Sciatic nerve (tissue), 2 donors: ENCODE data around the gene KIAA1671. TPM values are rescaled to one million over a fixed set of nuclear protein-coding genes. Genes with fewer than 3 reads are reported as not detected.

ENCODE experiments used
- ATAC-seq: fragments of 200-7000 bp; cut with Tn5 transposase; one replicate; pipeline ENCODE4 v1.9.1; 2020; ENCODE audit warnings: mild to moderate bottlenecking, moderate library complexity
- DNase-seq: peaks from one replicate; pipeline ENCODE4 v3.0.0-alpha.2; 2020; ENCODE audit warnings: low spot score
- intact Hi-C: fragments of 100-400 bp; cut with DNase I; formaldehyde crosslinking; loops from one replicate; pipeline ENCODE4 v1.14.2; 2022
- total RNA-seq: library from RNA; stranded (reverse); fragmentation: NEBNext Ultra II Directional; extraction: Animal tissue kit (Norgen Biotek cat#: 25700); gene quantifications from one replicate; pipeline ENCODE4 v1.2.1, GENCODE V29; 2021
- donor health status: DM: no; HTN: no; CAD: no.
- donor health status: DM: no; HTN: no; CAD: no.

Gene KIAA1671
- total RNA-seq, 1 donor from 2014 or later, result 65.1 TPM

- DNase-seq, result no peak
- no peak for ATAC-seq
- intact Hi-C loops, result no loop called here
These were observed 3.9 kb upstream of the KIAA1671 start for GRCh38 chr22:24948356-24949202.

- no peak for DNase-seq
- intact Hi-C loops, result loop anchor here (5.0 kb wide), 1 partner anchor 102 kb away; no protein-coding TSS in a partner anchor
- no peak for ATAC-seq
These were observed 2.1 kb upstream of the KIAA1671 start for GRCh38 chr22:24950272-24950902.

GRCh38 chr22:24952837-24953383 is 394 bp downstream of the KIAA1671 start:
- intact Hi-C loops, result loop anchor here (5.0 kb wide), 1 partner anchor 99 kb away; no protein-coding TSS in a partner anchor

GRCh38 chr22:24953384-24954113 is 1.0 kb downstream of the KIAA1671 start:
- no peak for DNase-seq
- peak; percentile 2 for ATAC-seq
- intact Hi-C loops, result loop anchor here (5.0 kb wide), 1 partner anchor 99 kb away; no protein-coding TSS in a partner anchor

More at GRCh38 chr22:24952837-24953383, 394 bp downstream of the KIAA1671 start:
- DNase-seq (peak; percentile 73), ATAC-seq (peak; percentile 20)

- intact Hi-C loops, result loop anchor here (5.0 kb wide), 1 partner anchor 98 kb away; no protein-coding TSS in a partner anchor
- DNase-seq (no peak), ATAC-seq (no peak)
These were observed 1.6 kb downstream of the KIAA1671 start for GRCh38 chr22:24954114-24954463.

- intact Hi-C loops, result loop anchor here (5.0 kb wide), 1 partner anchor 97 kb away; no protein-coding TSS in a partner anchor
- ATAC-seq, result no peak
These were observed 2.3 kb downstream of the KIAA1671 start for GRCh38 chr22:24954856-24955255.

GRCh38 chr22:24957043-24957442 is 4.5 kb downstream of the KIAA1671 start:
- DNase-seq (no peak), ATAC-seq (no peak)
- intact Hi-C loops, result no loop called here

More at GRCh38 chr22:24954856-24955255, 2.3 kb downstream of the KIAA1671 start:
- no peak for DNase-seq

- intact Hi-C loops, result no loop called here
- ATAC-seq (no peak), DNase-seq (no peak)
These were observed 8.8 kb downstream of the KIAA1671 start for GRCh38 chr22:24961217-24961844.

GRCh38 chr22:24962094-24962493 is 9.6 kb downstream of the KIAA1671 start:
- DNase-seq, result no peak
- intact Hi-C loops, result no loop called here
- ATAC-seq, result no peak

GRCh38 chr22:24962835-24963234 is 10.3 kb downstream of the KIAA1671 start:
- DNase-seq (no peak), ATAC-seq (no peak)
- intact Hi-C loops, result no loop called here

GRCh38 chr22:24964441-24964840 is 11.9 kb downstream of the KIAA1671 start:
- intact Hi-C loops, result no loop called here
- ATAC-seq (no peak), DNase-seq (no peak)

- DNase-seq (no peak), ATAC-seq (peak; percentile 87)
- intact Hi-C loops, result no loop called here
These were observed 13.5 kb downstream of the KIAA1671 start for GRCh38 chr22:24965822-24966626.

- intact Hi-C loops, result no loop called here
- DNase-seq (no peak), ATAC-seq (no peak)
These were observed 15.6 kb downstream of the KIAA1671 start for GRCh38 chr22:24968066-24968561.

GRCh38 chr22:24969560-24970301 is 17.2 kb downstream of the KIAA1671 start:
- ATAC-seq, result peak; percentile 64
- DNase-seq, result no peak
- intact Hi-C loops, result no loop called here

- no peak for DNase-seq
- no peak for ATAC-seq
- intact Hi-C loops, result no loop called here
These were observed 19.9 kb downstream of the KIAA1671 start for GRCh38 chr22:24972369-24972768.

- ATAC-seq (no peak), DNase-seq (no peak)
- intact Hi-C loops, result no loop called here
These were observed 21.4 kb downstream of the KIAA1671 start for GRCh38 chr22:24973872-24974271.

GRCh38 chr22:24975125-24975640 is 22.7 kb downstream of the KIAA1671 start:
- ATAC-seq (no peak), DNase-seq (no peak)
- intact Hi-C loops, result no loop called here
